Astrocyte (in vitro differentiated cells and primary cell): Measurements from ENCODE around the gene SNCAIP. TPM values are rescaled to one million over a fixed set of nuclear protein-coding genes. Genes with fewer than 3 reads are reported as not detected.
A peak's percentile ranks its signal among the peaks of the same experiment; 100 is the strongest.

Source experiments
- DNase-seq: peaks from one replicate; pipeline ENCODE4 v3.0.0-alpha.2; 2010; ENCODE audit warnings: low read depth
- FAIRE-seq: peaks from 2 replicates; lab custom pipeline; 2011; peaks lifted over from hg19 to GRCh38; lab: Jason Lieb, UNC
- H2AFZ ChIP-seq: 2 replicates; pipeline ENCODE4 v1.6.0; 2012; ENCODE audit warnings: low read depth, low read length, inconsistent platforms
- H3K27ac ChIP-seq: 2 replicates; pipeline ENCODE4 v1.5.1; 2011; ENCODE audit warnings: low read depth, low read length, inconsistent platforms
- H3K27me3 ChIP-seq: 2 replicates; pipeline ENCODE4 v1.6.0; 2011; ENCODE audit warnings: low read length, inconsistent platforms; ENCODE audit not compliant: insufficient read depth
- H3K36me3 ChIP-seq: 2 replicates; pipeline ENCODE4 v1.5.1; 2011; ENCODE audit warnings: low read length, inconsistent platforms; ENCODE audit not compliant: insufficient read depth
- H3K4me1 ChIP-seq: 2 replicates; pipeline ENCODE4 v1.5.1; 2011; ENCODE audit warnings: low read length, inconsistent platforms; ENCODE audit not compliant: insufficient read depth
- H3K4me2 ChIP-seq: 2 replicates; pipeline ENCODE4 v1.6.0; 2012; ENCODE audit warnings: low read length, inconsistent platforms
- H3K4me3 ChIP-seq: 2 replicates; pipeline ENCODE4 v1.5.1; 2011; ENCODE audit warnings: low read depth, mild to moderate bottlenecking, low read length, inconsistent platforms; ENCODE audit not compliant: insufficient read depth
- H3K79me2 ChIP-seq: 2 replicates; pipeline ENCODE4 v1.6.0; 2012; ENCODE audit warnings: mild to moderate bottlenecking, low read length, inconsistent platforms; ENCODE audit not compliant: insufficient read depth
- H3K9ac ChIP-seq: 2 replicates; pipeline ENCODE4 v1.6.0; 2012; ENCODE audit warnings: mild to moderate bottlenecking, low read length, inconsistent platforms
- H3K9me3 ChIP-seq: 2 replicates; pipeline ENCODE4 v1.5.1; 2012; ENCODE audit warnings: low read depth, mild to moderate bottlenecking, low read length, inconsistent platforms; ENCODE audit not compliant: insufficient read depth
- H4K20me1 ChIP-seq: 2 replicates; pipeline ENCODE4 v1.6.0; 2012; ENCODE audit warnings: low read length, inconsistent platforms; ENCODE audit not compliant: insufficient read depth
- H3K27ac Mint-ChIP-seq: one replicate; pipeline ENCODE4 v1.8.0; 2021; ENCODE audit warnings: mild to moderate bottlenecking, mixed read lengths; ENCODE audit not compliant: unreplicated experiment
- H3K27me3 Mint-ChIP-seq: one replicate; pipeline ENCODE4 v1.8.0; 2021; ENCODE audit warnings: low read depth, mixed read lengths; ENCODE audit not compliant: unreplicated experiment
- H3K36me3 Mint-ChIP-seq: one replicate; pipeline ENCODE4 v1.8.0; 2021; ENCODE audit warnings: low read depth, mixed read lengths; ENCODE audit not compliant: unreplicated experiment
- H3K4me1 Mint-ChIP-seq: one replicate; pipeline ENCODE4 v1.8.0; 2021; ENCODE audit warnings: low read depth, mixed read lengths; ENCODE audit not compliant: unreplicated experiment
- H3K4me3 Mint-ChIP-seq: one replicate; pipeline ENCODE4 v1.8.0; 2021; ENCODE audit warnings: mild to moderate bottlenecking, moderate library complexity, mixed read lengths; ENCODE audit not compliant: unreplicated experiment
- H3K9me3 Mint-ChIP-seq: one replicate; pipeline ENCODE4 v1.8.0; 2021; ENCODE audit warnings: mild to moderate bottlenecking, mixed read lengths; ENCODE audit not compliant: unreplicated experiment
- CTCF ChIP-seq: IDR thresholded peaks from 2 replicates; pipeline ENCODE4 v1.5.1; 2011; ENCODE audit warnings: low read depth, mild to moderate bottlenecking, inconsistent platforms, low read length, moderate library complexity; ENCODE audit not compliant: insufficient read depth
- EZH2 ChIP-seq: IDR thresholded peaks from 2 replicates; pipeline ENCODE4 v1.6.1; 2012; ENCODE audit warnings: mild to moderate bottlenecking, low read length, inconsistent platforms; ENCODE audit not compliant: insufficient read depth
- total RNA-seq: library from RNA; stranded (reverse); gene quantifications from 2 replicates; pipeline ENCODE4 v1.2.1, GENCODE V29; 2021

SNCAIP gene
- total RNA-seq, 1 donor from 2014 or later = 1.7 TPM

DNA sequence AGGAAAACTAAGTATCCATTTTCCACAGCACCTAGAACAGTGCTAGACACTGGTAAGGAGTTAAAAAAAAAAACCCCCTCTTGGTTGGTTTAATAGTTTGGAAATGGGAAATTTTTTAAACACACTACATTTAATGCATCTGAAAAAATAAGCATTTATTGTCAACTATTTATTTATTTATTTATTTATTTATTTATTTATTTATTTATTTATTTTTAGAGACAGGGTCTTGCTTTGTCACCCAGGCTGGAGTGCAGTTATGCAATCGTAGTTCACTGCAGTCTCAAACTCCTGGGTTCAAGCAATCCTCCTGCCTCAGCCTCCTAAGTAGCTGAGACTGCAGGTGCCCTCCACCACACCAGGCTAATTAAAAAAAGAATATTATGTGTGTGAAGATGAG, 51.6 kb downstream of the SNCAIP start:
- no peaks in the 10 kb centered on the region for H3K9me3 Mint-ChIP-seq

GRCh38 chr5:122366501-122366900, 54.5 kb downstream of the SNCAIP start:
- H3K27ac Mint-ChIP-seq = no peak overlapping the region
- no peak for FAIRE-seq
- no peaks in the 10 kb centered on the region for H3K9me3 Mint-ChIP-seq

More for the DNA sequence above, 51.6 kb downstream of the SNCAIP start:
- H3K36me3 ChIP-seq = no peaks in the 10 kb centered on the region
- H3K79me2 ChIP-seq = no peaks in the 10 kb centered on the region
- H4K20me1 ChIP-seq = no peaks in the 10 kb centered on the region
- H2AFZ ChIP-seq = no peak overlapping the region
- no peak overlapping the region for H3K9ac ChIP-seq
- H3K4me2 ChIP-seq = no peak overlapping the region
- H3K4me3 ChIP-seq = no peak overlapping the region
- Mint-ChIP-seq H3K36me3 (no peaks in the 10 kb centered on the region), H3K4me3 (no peak overlapping the region), H3K27me3 (peaks cover 5% of the 10 kb centered on the region), H3K4me1 (peaks cover 2% of the 10 kb centered on the region), H3K27ac (no peak overlapping the region)
- no peaks in the 10 kb centered on the region for H3K27me3 ChIP-seq
- H3K4me1 ChIP-seq = no peaks in the 10 kb centered on the region
- H3K9me3 ChIP-seq = no peaks in the 10 kb centered on the region
- DNase-seq (no peak), FAIRE-seq (no peak)
- TF ChIP-seq EZH2 = no peak
- TF ChIP-seq CTCF = no peak
- no peak overlapping the region for H3K27ac ChIP-seq

More at GRCh38 chr5:122366501-122366900, 54.5 kb downstream of the SNCAIP start:
- Histone ChIP-seq H3K4me3 (no peak overlapping the region), H3K27me3 (no peaks in the 10 kb centered on the region), H3K9me3 (no peaks in the 10 kb centered on the region), H4K20me1 (no peaks in the 10 kb centered on the region), H2AFZ (no peak overlapping the region), H3K4me2 (no peak overlapping the region), H3K4me1 (no peaks in the 10 kb centered on the region), H3K27ac (no peak overlapping the region), H3K36me3 (no peaks in the 10 kb centered on the region), H3K79me2 (no peaks in the 10 kb centered on the region), H3K9ac (no peak overlapping the region)
- Mint-ChIP-seq H3K27me3 (peaks cover 5% of the 10 kb centered on the region), H3K36me3 (no peaks in the 10 kb centered on the region), H3K4me1 (peaks cover 2% of the 10 kb centered on the region), H3K4me3 (no peak overlapping the region)
- peak; percentile 48 for DNase-seq
- no peak for TF ChIP-seq CTCF
- no peak for TF ChIP-seq EZH2
